K562 (cell line): ENCODE results near the gene PLD6. TPM values are rescaled to one million over a fixed set of nuclear protein-coding genes. Genes with fewer than 3 reads are reported as not detected.

Experiments used
- ATAC-seq: fragments of 200-7000 bp; cut with Tn5 transposase; 3 replicates; pipeline ENCODE4 v1.9.1; 2020; ENCODE audit warnings: moderate library complexity
- BruUV-seq: library from RNA; stranded (reverse); fragments of 400-500 nt; replicated peaks from 2 replicates; lab custom pipeline; 2021; lab: Mats Ljungman, UMichigan
- CTCF ChIA-PET: fragments of 300-600 bp; formaldehyde crosslinking; extraction: SDS; loops from one replicate; lab custom pipeline; 2021; ENCODE audit warnings: low intra/inter-chr PET ratio; lab: Yijun Ruan, JAX
- POLR2A ChIA-PET: fragments of 300-600, 350-650 bp; sonication (Branson Sonifier 250); formaldehyde crosslinking; extraction: SDS; loops from one replicate; lab custom pipeline; 2021; ENCODE audit warnings: antibody characterized with exemption, inconsistent platforms; lab: Yijun Ruan, JAX
- DNase-seq, 4 experiments: peaks; one replicate each; pipeline versions ENCODE4 v3.0.0 to v3.0.0-alpha.2; 2011 to 2018; ENCODE audit warnings: low spot score in 3 of 4, mixed read lengths in 3 of 4; ENCODE audit errors: extremely low read depth in 1 of 4
- FAIRE-seq: peaks from 2 replicates; lab custom pipeline; 2011; peaks lifted over from hg19 to GRCh38; lab: Jason Lieb, UNC
- H2AFZ ChIP-seq: 2 replicates; pipeline ENCODE4 v1.6.0; 2011; ENCODE audit warnings: low read depth, low read length, control low read depth, inconsistent platforms
- H3K27ac ChIP-seq: fragments of 200-600 bp; 3 replicates; pipeline ENCODE4 v1.8.0; 2011; ENCODE audit warnings: low read depth, mild to moderate bottlenecking, control low read depth, inconsistent platforms, low read length, moderate library complexity, mixed read lengths; ENCODE audit errors: extremely low read depth
- H3K27me3 ChIP-seq, 2 experiments: fragments of 300-600 bp in 1 of 2; 2 replicates in 1 of 2; 3 replicates in 1 of 2; pipeline versions ENCODE4 v1.6.0 to v1.8.0; 2011; ENCODE audit warnings: inconsistent platforms in 2 of 2, low read length in 2 of 2, mild to moderate bottlenecking in 1 of 2, mixed read lengths in 1 of 2, moderate library complexity in 1 of 2; ENCODE audit not compliant: control insufficient read depth in 2 of 2, insufficient read depth in 2 of 2
- H3K36me3 ChIP-seq: fragments of 300-600 bp; 3 replicates; pipeline ENCODE4 v1.8.0; 2011; ENCODE audit warnings: mild to moderate bottlenecking, low read length, inconsistent platforms; ENCODE audit not compliant: control insufficient read depth, insufficient read depth
- H3K4me1 ChIP-seq, 2 experiments: fragments of 200-600 bp in 1 of 2; replicated peaks in 1 of 2; 2 replicates in 1 of 2; 3 replicates in 1 of 2; pipeline versions ENCODE4 v1.5.1 to v1.8.0; 2011; ENCODE audit warnings: inconsistent platforms in 2 of 2, low read length in 2 of 2, mild to moderate bottlenecking in 1 of 2, mixed read lengths in 1 of 2, moderate library complexity in 1 of 2; ENCODE audit not compliant: control insufficient read depth in 2 of 2, insufficient read depth in 2 of 2
- H3K4me2 ChIP-seq: 2 replicates; pipeline ENCODE4 v1.6.1; 2011; ENCODE audit warnings: low read length, control low read depth, inconsistent platforms, mixed read lengths; ENCODE audit not compliant: insufficient read depth
- H3K4me3 ChIP-seq: fragments of 200-600 bp; sonication (generic), shearing (Covaris generic); 2 replicates; pipeline ENCODE4 v1.5.1; 2016; ENCODE audit warnings: control low read depth, inconsistent platforms
- H3K79me2 ChIP-seq: fragments of 200-600 bp; 3 replicates; pipeline ENCODE4 v1.8.0; 2011; ENCODE audit warnings: low read length, inconsistent platforms; ENCODE audit not compliant: control insufficient read depth, insufficient read depth
- H3K9ac ChIP-seq, 2 experiments: 2 replicates each; pipeline versions ENCODE4 v1.6.0 to v1.6.1; 2011; ENCODE audit warnings: low read depth in 2 of 2, low read length in 2 of 2, control low read depth in 1 of 2, inconsistent platforms in 1 of 2, mild to moderate bottlenecking in 1 of 2, mixed read lengths in 1 of 2; ENCODE audit not compliant: insufficient read depth in 1 of 2
- H3K9me1 ChIP-seq: one replicate; pipeline ENCODE4 v1.6.0; 2011; ENCODE audit warnings: inconsistent platforms, mild to moderate bottlenecking, low read length, moderate library complexity; ENCODE audit not compliant: control insufficient read depth, insufficient read depth
- H3K9me3 ChIP-seq: replicated peaks from 2 replicates; pipeline ENCODE4 v1.5.1; 2011; ENCODE audit warnings: low read depth, low read length, inconsistent platforms; ENCODE audit not compliant: control insufficient read depth, insufficient read depth
- H4K20me1 ChIP-seq: replicated peaks from 2 replicates; pipeline ENCODE4 v1.6.1; 2011; ENCODE audit warnings: low read length, inconsistent platforms, mixed read lengths; ENCODE audit not compliant: control insufficient read depth, insufficient read depth
- ARID4B ChIP-seq: sonication (generic); formaldehyde crosslinking; IDR thresholded peaks from 2 replicates; pipeline ENCODE4 v1.8.0; 2022; ENCODE audit warnings: mild to moderate bottlenecking, missing genetic modification reagents
- GABPA ChIP-seq: fragments of 200-800 bp; sonication (Bioruptor generic); conservative IDR thresholded peaks from 2 replicates; pipeline ENCODE4 v1.6.1; 2016; ENCODE audit warnings: low read depth, missing genetic modification characterization, missing compliant biosample characterization
- GATA2 ChIP-seq: sonication (generic); formaldehyde crosslinking; IDR thresholded peaks from 2 replicates; pipeline ENCODE4 v1.4.0; 2020; ENCODE audit warnings: mild to moderate bottlenecking, missing genetic modification reagents
- MAFG ChIP-seq: fragments of 450-650 bp; conservative IDR thresholded peaks from 2 replicates; pipeline ENCODE4 v1.6.1; 2016; ENCODE audit warnings: missing genetic modification characterization, missing compliant biosample characterization
- MBD2 ChIP-seq: sonication (generic); IDR thresholded peaks from 2 replicates; pipeline ENCODE4 v1.6.1; 2016; ENCODE audit warnings: low read depth, borderline replicate concordance
- MCM7 ChIP-seq, 2 experiments: fragments of 450-650 bp; IDR thresholded peaks; 2 replicates each; pipeline ENCODE4 v1.6.1; 2016 to 2018
- MXI1 ChIP-seq: IDR thresholded peaks from 2 replicates; pipeline ENCODE4 v1.6.1; 2011; ENCODE audit warnings: low read depth, mild to moderate bottlenecking, improper control_type of control experiment, low read length
- NCOA6 ChIP-seq: fragments of 450-650 bp; IDR thresholded peaks from 2 replicates; pipeline ENCODE4 v1.6.1; 2017; ENCODE audit warnings: mild to moderate bottlenecking
- NFATC3 ChIP-seq: fragments of 450-650 bp; IDR thresholded peaks from 2 replicates; pipeline ENCODE4 v1.6.1; 2017; ENCODE audit warnings: mild to moderate bottlenecking
- NFRKB ChIP-seq: fragments of 450-650 bp; IDR thresholded peaks from 2 replicates; pipeline ENCODE4 v1.6.1; 2016; ENCODE audit warnings: low read depth
- PHB2 ChIP-seq: fragments of 450-650 bp; IDR thresholded peaks from 2 replicates; pipeline ENCODE4 v1.6.1; 2017; ENCODE audit warnings: low read depth
- RBM22 ChIP-seq: fragments of 200-400 bp; formaldehyde crosslinking; IDR thresholded peaks from 2 replicates; pipeline ENCODE4 v1.6.1; 2018; ENCODE audit warnings: low read length, low read depth; ENCODE audit not compliant: poor library complexity, severe bottlenecking
- TAF1 ChIP-seq: IDR thresholded peaks from 2 replicates; pipeline ENCODE4 v1.6.1; 2011; ENCODE audit warnings: mild to moderate bottlenecking, low read length, moderate library complexity; ENCODE audit not compliant: insufficient read depth, control insufficient read depth, severe bottlenecking; ENCODE audit errors: extremely low read depth
- TEAD4 ChIP-seq, 2 experiments: sonication (generic) in 1 of 2; formaldehyde crosslinking in 1 of 2; IDR thresholded peaks; 2 replicates each; pipeline versions ENCODE4 v1.6.1 to v1.8.0; 2012 to 2022; ENCODE audit warnings: borderline replicate concordance in 1 of 2, inconsistent platforms in 1 of 2, low read length in 1 of 2, mild to moderate bottlenecking in 1 of 2, missing genetic modification reagents in 1 of 2
- ZKSCAN8 ChIP-seq: fragments of 200-800 bp; sonication (Bioruptor generic); IDR thresholded peaks from 2 replicates; pipeline ENCODE4 v1.6.1; 2016; ENCODE audit warnings: missing genetic modification characterization, missing compliant biosample characterization
- ZNF184 ChIP-seq: sonication (generic); formaldehyde crosslinking; IDR thresholded peaks from 2 replicates; pipeline ENCODE4 v1.5.0; 2020; ENCODE audit warnings: missing genetic modification reagents
- ZNF197 ChIP-seq: fragments of 200-800 bp; sonication (Bioruptor generic); IDR thresholded peaks from 2 replicates; pipeline ENCODE4 v1.6.1; 2016; ENCODE audit warnings: low read depth, missing genetic modification characterization, missing compliant biosample characterization
- ZNF24 ChIP-seq: fragments of 450-650 bp; IDR thresholded peaks from 2 replicates; pipeline ENCODE4 v1.6.1; 2016
- ZNF766 ChIP-seq: fragments of 200-800 bp; sonication (Bioruptor generic); conservative IDR thresholded peaks from 2 replicates; pipeline ENCODE4 v1.6.1; 2016; ENCODE audit warnings: missing genetic modification characterization, missing compliant biosample characterization
- ZSCAN29 ChIP-seq: fragments of 450-650 bp; IDR thresholded peaks from 2 replicates; pipeline ENCODE4 v1.6.1; 2017
- WGBS: fragments of 100-300 bp; shearing (Covaris generic); methylation state at CpG from one replicate; pipeline ENCODE4 v1.1.6; 2016; ENCODE audit warnings: low coverage, mixed read lengths; ENCODE audit not compliant: insufficient coverage; ENCODE audit errors: missing lambda C conversion rate; 5-methylcytosine and 5-hydroxymethylcytosine counted together
- in situ Hi-C: fragments of 300-500 bp; cut with MboI; formaldehyde crosslinking; loops from 4 replicates; pipeline ENCODE4 v1.15.0; 2018; ENCODE audit warnings: inconsistent platforms, mixed read lengths
- intact Hi-C: fragments of 100-400 bp; cut with micrococcal nuclease; formaldehyde crosslinking; loops from 2 replicates; pipeline ENCODE4 v1.14.2; 2022
- polyA plus RNA-seq, 8 experiments: library from polyadenylated mRNA; depleted of rRNA in 4 of 8; stranded (reverse) in 5 of 8; unstranded in 3 of 8; fragments of >200 nt; fragmentation: Nextera tagmentation in 2 of 8; fragmentation: Illumina TruSeq in 1 of 8; extraction: Ambion mirVana in 2 of 8; extraction: Trizol in 1 of 8; gene quantifications; 2 replicates each; pipeline versions ENCODE4 v1.2.1 to v1.2.3, GENCODE V29; 2011 to 2014; ENCODE audit warnings: inconsistent platforms in 1 of 8, missing spikeins in 1 of 8
- total RNA-seq, 7 experiments: library from RNA; depleted of rRNA in 6 of 7; stranded (reverse); fragments of >200 nt in 6 of 7; fragmentation: Illumina TruSeq in 2 of 7; extraction: Trizol in 2 of 7; gene quantifications; 2 replicates each; pipeline versions ENCODE4 v1.2.1 to v1.2.3, GENCODE V29; 2011 to 2021; ENCODE audit warnings: low replicate concordance in 1 of 7

PLD6 gene
- total and polyA plus RNA-seq, 9 of the 15 experiments (the other 6 are each of a cell fraction or from before 2014, with no cell fraction given), result 3.6 to 15.6 (median 10.0) TPM

GRCh38 chr17:17236295-17237025 lies 30.3 kb upstream of the PLD6 start:
- no peaks in the 10 kb centered on the region for H3K9me3 ChIP-seq
- H3K27me3 ChIP-seq, result no peaks in the 10 kb centered on the region
- peaks cover 41% of the 10 kb centered on the region for H3K79me2 ChIP-seq
- in situ Hi-C loops, result no loop called here
- H3K36me3 ChIP-seq, result peaks cover 21% of the 10 kb centered on the region; the same call in 2 of the 3 replicates
- peaks cover 8 to 11% of the 10 kb centered on the region in 2 experiments; a peak in 4 of 5 replicates for H3K4me1 ChIP-seq
- H4K20me1 ChIP-seq, result peaks cover 17% of the 10 kb centered on the region
- DNase-seq, result peak; percentile 51 to 68 (median 66)
- intact Hi-C loops, result no loop called here
- peak overlapping the region; percentile 99 for H3K4me2 ChIP-seq
- H2AFZ ChIP-seq, result peak overlapping the region; percentile 99
- peaks cover 2% of the 10 kb centered on the region for H3K9me1 ChIP-seq
- FAIRE-seq, result peak; percentile 75
- 0% methylated on average over 21 of the region's 31 CpGs for WGBS
- POLR2A ChIA-PET, result interaction anchor here (0.8 to 1.4 kb wide), 3 partner anchors 8 to 44 kb away, joined by 3 to 6 read pairs (median 4); no protein-coding TSS in a partner anchor
- peak overlapping the region; percentile 97 to 99 for H3K9ac ChIP-seq
- peak overlapping the region; percentile 100 for H3K27ac ChIP-seq
- peak overlapping the region; percentile 98 for H3K4me3 ChIP-seq
- BruUV-seq, result TSS peak; percentile 85
- ATAC-seq, result peak; percentile 72
- CTCF ChIA-PET, result interaction anchor here (0.7 kb wide), 1 partner anchor 76 kb away, joined by 3 read pairs; no protein-coding TSS in a partner anchor
- TF ChIP-seq GABPA (no peak; the same call in 1 of the 2 replicates), TEAD4 (IDR thresholded peaks at IDR 0.05; ENCODE audit: low read length) (no peak), TEAD4 (CRISPR knock-in tag; IDR thresholded peaks at IDR 0.05; ENCODE audit: borderline replicate concordance) (no peak), RBM22 (no peak), ZKSCAN8 (CRISPR knock-in tag) (no peak), MCM7 (IDR thresholded peaks at IDR 0.05) (no peak), ARID4B (CRISPR knock-in tag) (no peak), GATA2 (CRISPR knock-in tag) (peak; percentile 58; the same call in 1 of the 2 replicates), ZNF24 (no peak), ZNF197 (CRISPR knock-in tag) (no peak), PHB2 (no peak), MBD2 (no peak), TAF1 (no peak), NFRKB (0 out of 2 replicates have a peak, but pooled peaks have one; percentile 12), ZNF766 (CRISPR knock-in tag) (no peak), MXI1 (no peak), MAFG (tag) (no peak), NFATC3 (no peak), ZNF184 (CRISPR knock-in tag) (no peak), NCOA6 (no peak), ZSCAN29 (no peak)
